CD1c-positive myeloid dendritic cell (primary cell): ENCODE measurements around the gene IL37.
"Not testable (repeated sequence)": the region's sequence is repeated elsewhere in the genome, so short reads cannot be mapped to it uniquely, and the experiment has no call there.

Source experiments
- DNase-seq: peaks from one replicate; pipeline ENCODE4 v3.0.0-alpha.2; 2016; ENCODE audit errors: extremely low spot score

IL37 gene

DNA sequence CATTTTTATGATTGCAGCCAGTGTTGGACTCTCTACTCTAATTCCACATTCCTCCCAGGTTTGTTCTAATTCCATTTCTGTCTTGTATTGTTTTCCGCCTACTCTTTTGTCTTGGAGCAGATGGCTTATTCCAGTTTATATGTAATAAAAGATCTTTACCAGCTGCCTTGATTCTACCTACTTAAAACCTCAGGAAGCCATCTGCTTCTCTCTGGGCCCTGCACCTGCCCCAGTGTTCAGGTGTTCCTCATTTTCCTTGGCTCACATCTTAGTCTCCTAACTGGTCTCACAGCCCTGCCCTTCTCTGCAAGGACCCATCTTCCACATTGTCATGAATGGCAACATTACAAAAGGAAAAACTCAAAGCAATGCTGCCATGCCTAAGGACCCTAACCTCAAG lies 21.0 kb upstream of the IL37 start:
- no peak for DNase-seq

- no peak for DNase-seq
These were observed 19.6 kb upstream of the IL37 start for GRCh38 chr2:112891385-112891831.

DNA sequence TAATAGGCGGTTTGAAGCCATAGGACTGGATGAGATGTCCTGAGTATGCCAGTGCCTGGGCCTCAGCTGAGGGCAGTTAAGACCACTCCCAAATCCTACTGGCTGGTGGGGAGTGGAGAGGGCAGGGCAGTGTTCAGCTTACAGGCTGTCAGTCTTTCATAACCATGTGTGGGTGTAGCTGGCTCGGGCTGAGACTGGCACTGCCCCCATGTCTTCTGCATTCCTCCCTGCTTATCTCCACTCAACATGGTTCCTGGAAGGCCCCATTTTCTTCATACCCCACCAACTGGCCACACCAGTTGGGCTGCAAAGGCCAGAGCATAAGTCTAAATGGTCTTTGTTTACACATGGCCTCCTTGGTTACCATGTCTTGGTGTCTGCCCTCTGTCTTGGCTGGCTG lies 17.2 kb upstream of the IL37 start:
- no peak for DNase-seq

DNA sequence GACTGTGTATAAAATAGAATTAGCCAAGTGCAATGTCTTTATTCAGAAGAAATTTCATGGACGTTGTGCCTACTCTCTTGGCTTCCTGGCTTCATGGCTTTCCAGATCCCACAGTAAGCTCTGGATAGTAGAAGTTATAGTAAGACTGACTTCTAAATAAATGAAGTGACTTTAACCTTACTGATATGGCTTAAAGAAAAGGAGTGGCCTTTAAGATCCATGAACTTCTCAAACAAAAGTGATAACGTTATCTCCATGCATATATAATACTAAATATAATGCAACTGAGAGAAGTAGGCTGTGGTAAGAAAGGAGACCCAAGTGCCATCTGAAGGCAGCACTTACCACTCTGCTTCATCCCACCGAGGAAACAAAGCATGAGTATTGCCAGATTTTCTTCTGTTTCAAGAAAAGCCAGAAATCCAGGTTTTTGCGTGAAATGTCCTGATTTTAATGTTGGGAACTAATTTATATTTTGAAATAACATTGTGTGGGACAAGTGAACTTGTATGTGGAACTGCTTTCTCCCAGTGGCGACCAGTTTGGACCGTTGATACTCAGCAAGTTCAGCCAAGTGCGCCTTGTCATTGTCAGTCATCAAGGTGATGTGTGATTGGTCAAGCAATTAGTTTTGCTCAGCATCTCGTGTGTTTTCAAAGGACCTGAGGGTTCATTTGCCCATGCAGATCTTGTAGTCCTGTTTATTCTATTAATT lies 13.9 kb upstream of the IL37 start:
- no peak for DNase-seq

- no peak for DNase-seq
These were observed 13.4 kb upstream of the IL37 start for GRCh38 chr2:112897624-112897978.

- not testable (repeated sequence) for DNase-seq
These were observed 9.4 kb upstream of the IL37 start for GRCh38 chr2:112901431-112902065.

DNA sequence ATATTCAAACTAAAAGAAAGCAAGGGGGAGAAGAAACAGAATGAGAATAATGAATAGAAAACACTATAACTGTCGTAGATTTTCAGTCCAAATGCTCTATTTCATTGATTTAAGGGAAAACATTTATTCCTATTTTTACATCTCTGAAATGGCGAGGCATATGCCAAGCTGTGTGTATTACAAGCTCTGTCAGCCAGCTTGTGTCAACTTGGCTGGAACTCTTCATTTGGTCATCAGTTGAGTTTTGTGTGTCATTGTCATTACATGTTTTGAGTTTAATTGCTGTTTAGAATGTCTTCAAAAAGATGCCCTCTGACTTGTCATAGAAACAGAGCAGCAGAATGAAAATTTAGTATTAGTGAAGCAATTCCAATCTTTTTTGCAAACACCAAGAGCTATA lies 8.1 kb upstream of the IL37 start:
- no peak for DNase-seq

DNA sequence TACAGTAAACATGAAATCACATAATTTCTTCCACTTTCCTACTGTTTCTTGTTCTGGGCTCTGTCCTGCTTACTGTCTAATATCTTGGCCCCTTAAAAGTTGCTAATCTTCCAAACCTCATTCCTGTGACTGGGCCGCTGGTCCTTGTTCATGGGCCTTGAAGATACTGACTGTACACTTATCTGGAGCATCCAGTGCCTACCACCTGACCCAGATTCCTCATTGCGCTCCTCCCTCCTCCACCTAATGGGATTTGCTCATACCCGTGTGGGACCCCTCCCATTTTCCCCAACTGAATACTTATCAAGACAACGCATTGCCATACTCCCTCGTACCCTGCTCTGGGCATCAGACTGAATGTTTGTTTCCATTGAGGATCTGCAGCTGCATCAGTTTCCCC lies 6.1 kb upstream of the IL37 start:
- no peak for DNase-seq

DNA sequence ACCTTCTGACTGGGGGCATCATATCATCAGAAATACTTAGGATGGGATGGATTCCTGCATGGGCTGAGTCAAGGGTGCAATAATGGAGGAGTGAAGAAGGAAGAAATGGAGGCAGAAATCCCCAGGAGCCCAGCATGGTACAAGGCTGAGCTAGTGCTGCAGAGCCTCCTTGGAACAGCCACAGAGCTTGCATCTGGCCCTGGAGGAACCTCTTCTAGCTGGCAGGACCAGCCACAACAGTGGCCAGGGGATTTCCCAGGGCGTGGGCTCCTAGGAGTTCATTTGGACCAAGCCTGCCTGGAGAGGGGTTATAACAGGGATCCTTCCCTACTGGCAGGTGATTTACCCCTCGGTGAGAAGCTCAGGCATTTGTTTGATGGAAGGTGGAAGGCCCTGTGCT lies 4.7 kb upstream of the IL37 start:
- no peak for DNase-seq

DNA sequence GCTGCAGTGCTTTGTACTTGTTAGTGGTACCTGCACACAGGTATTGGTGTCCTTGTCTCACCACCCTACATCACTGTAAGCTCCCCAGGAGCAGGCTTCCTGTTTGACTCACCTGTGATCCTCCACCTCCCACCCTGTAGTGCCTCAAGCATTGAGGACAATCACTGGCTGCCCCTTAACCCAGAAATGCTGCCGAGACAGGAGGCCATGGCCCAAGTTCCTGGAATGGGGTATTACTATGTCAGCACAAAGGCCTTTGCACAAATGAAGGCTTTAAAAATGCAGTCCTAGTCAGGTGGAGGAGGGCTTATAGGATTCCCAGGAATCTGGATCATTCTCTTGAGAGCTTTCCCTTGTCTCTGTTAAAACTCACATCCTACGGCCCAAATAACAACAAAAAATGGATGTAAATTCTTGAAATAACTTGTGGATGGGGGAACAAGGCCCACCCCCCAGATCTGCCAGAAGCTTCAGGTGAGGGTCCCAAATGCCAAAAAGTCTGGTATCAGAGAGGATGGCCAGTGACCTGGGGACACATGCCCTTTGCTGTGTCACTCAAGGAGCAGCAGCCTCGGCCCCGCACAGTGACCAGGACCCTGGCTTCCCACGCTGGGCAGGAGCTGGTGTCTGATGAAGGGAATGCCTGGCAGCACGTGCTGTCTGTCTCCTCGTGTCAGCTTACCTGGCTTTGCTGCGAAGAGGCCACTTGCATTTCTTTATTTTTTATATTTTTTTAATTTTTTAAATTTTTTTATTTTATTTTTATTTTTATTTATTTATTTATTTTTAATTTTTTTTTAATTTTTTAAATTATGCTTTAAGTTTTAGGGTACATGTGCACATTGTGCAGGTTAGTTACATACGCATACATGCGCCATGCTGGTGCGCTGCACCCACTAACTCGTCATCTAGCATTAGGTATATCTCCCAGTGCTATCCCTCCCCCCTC lies 3.7 kb upstream of the IL37 start:
- no peak for DNase-seq

GRCh38 chr2:112908559-112908958 lies 2.4 kb upstream of the IL37 start:
- DNase-seq = not testable (repeated sequence)

- no peak for DNase-seq
These were observed 746 bp upstream of the IL37 start for GRCh38 chr2:112910219-112910618.

DNA sequence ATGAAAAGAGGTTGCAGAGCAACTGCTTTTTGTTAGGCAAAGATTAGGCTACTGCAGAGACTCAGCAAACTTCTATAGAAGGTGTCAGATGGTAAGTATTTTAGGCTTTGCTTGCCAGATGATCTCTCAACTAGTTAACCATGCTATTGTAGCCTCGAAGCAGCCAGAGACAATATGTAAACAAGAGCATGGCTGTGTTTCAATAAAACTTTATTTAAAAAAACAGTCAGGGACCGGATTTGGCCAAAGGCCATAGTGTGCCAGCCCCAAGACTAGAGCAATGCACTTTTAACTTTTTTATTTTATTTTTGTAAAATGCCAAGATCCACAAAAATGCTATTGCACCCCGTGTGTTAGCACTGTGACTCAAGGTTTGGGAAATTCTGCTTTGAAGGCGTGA lies 1.4 kb downstream of the IL37 start:
- no peak for DNase-seq

GRCh38 chr2:112915300-112916144 lies 4.6 kb downstream of the IL37 start:
- DNase-seq = no peak

GRCh38 chr2:112916145-112916571 lies 5.2 kb downstream of the IL37 start:
- DNase-seq = no peak

DNA sequence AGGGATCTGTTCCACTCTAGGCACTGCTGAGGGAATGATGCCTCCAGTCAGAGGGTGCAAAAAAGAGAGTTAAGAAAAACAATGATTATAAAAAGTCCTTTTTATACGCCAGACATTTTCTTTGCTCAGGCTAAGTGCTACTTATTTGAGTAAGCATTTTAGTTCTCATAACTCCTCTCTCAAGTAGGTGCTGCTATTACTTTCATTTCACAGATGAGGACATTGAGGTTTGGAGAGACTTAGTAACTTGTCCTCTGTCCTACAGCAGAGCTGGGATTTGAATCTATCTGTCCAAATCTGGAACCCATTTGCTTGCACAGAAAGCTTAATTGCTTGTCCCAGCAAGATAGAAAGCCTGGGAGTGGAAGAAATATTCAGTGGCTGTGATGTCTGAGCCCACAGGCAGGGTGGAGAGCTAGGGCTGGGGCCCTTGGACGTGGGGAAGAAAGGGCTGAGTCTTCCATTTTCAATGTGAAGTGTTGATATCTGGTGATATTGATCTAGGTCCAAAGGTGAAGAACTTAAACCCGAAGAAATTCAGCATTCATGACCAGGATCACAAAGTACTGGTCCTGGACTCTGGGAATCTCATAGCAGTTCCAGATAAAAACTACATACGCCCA lies 5.8 kb downstream of the IL37 start:
- DNase-seq = no peak

DNA sequence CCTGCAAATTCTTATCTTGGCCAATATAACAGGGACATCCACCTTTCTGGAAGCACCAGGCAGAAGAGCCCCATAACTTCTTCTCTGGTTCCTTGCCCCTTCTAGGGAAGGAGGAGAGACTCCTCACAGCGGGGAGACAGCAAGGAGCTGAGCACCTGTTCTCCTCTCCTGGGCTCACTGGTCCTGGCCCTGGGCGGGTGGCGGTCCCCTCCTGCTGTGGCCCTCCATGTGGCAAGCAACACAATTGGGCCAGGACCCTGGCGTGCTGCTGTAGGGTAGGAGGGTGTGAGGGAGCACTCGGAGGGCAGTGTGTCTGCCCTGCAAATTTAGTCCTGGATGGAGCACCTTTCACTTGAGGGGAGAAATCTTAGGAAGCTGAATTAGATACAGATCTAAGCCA lies 6.9 kb downstream of the IL37 start:
- DNase-seq = no peak

GRCh38 chr2:112918256-112918655 lies 7.3 kb downstream of the IL37 start:
- no peak for DNase-seq

- DNase-seq = no peak
These were observed 8.1 kb downstream of the IL37 start for GRCh38 chr2:112919086-112919485.

DNA sequence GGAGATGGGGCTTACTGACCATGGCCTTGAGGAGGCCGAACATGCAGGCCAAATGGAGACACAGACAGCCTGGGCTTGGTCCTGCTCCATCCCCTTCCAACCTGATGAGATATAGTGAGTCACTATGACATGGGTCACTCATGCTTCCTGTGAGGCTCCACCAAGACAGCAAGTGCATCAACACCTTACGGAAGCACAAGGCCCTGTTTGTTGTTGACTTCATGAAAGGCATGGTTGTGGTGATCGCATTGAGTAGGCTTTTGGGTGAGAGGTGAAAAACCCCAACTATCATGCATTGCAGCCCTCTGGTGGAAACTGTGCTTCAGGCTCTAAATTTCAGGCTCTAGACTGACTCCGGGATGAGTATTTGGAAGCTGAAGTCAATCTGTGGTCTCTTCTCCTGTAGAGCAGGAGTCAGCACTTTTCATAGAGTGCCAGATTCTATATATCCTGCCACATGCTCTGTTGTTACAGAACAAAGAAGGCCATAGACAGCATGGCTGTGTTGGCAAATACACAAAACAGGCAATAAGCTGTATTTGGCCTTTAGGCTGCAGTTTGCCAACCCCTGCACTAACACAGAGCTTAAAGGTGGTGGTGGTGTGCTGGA lies 10.1 kb downstream of the IL37 start:
- no peak for DNase-seq

- no peak for DNase-seq
These were observed 11.0 kb downstream of the IL37 start for GRCh38 chr2:112921982-112922381.
